Neural progenitor cell (in vitro differentiated cells): ENCODE measurements around the gene KCNK10.

Source experiments
- CTCF ChIP-seq: fragments of 200-600 bp; sonication (generic); IDR thresholded peaks from 2 replicates; pipeline ENCODE4 v1.5.1; 2017; ENCODE audit warnings: antibody characterized with exemption, mild to moderate bottlenecking
- EZH2 ChIP-seq: fragments of 200-600 bp; sonication (generic); IDR thresholded peaks from 2 replicates; pipeline ENCODE4 v1.6.1; 2017; ENCODE audit warnings: antibody characterized with exemption, mild to moderate bottlenecking, moderate library complexity
- EZH2phosphoT487 ChIP-seq: fragments of 200-600 bp; sonication (generic); IDR thresholded peaks from 2 replicates; pipeline ENCODE4 v1.6.1; 2017; ENCODE audit warnings: antibody characterized with exemption

- no peak for TF ChIP-seq CTCF
- no peak for TF ChIP-seq EZH2
- TF ChIP-seq EZH2phosphoT487: no peak
Observed at GRCh38 chr14:88228522-88229236, 94.4 kb downstream of the KCNK10 start.
